OCI-LY7 (cell line): ENCODE measurements around the gene GRIP1.

Source experiments
- CTCF ChIP-seq: fragments of 200-600 bp; sonication (generic); conservative IDR thresholded peaks from 2 replicates; pipeline ENCODE4 v1.5.1; 2014; ENCODE audit warnings: mild to moderate bottlenecking, antibody characterized with exemption, low read length, moderate library complexity, mixed read lengths
- EZH2phosphoT487 ChIP-seq: fragments of 200-600 bp; sonication (generic); IDR thresholded peaks from 2 replicates; pipeline ENCODE4 v1.6.1; 2018; ENCODE audit warnings: low read depth, borderline replicate concordance, mild to moderate bottlenecking, mixed run types, antibody characterized with exemption, low read length, moderate library complexity, mixed read lengths

- no peak for TF ChIP-seq CTCF
- TF ChIP-seq EZH2phosphoT487, result no peak
Observed at GRCh38 chr12:66678338-66679275, at the start of gene GRIP1.
